Endodermal cell (in vitro differentiated cells): ENCODE results near the gene STOX2. TPM values are rescaled to one million over a fixed set of nuclear protein-coding genes. Genes with fewer than 3 reads are reported as not detected.

Experiments
- DNase-seq: peaks from one replicate; pipeline ENCODE4 v3.0.0-alpha.2; 2017
- H3K27ac ChIP-seq: 2 replicates; pipeline ENCODE4 v1.5.1; 2013; ENCODE audit warnings: mild to moderate bottlenecking, low read depth, low read length, moderate library complexity
- H3K27me3 ChIP-seq: 2 replicates; pipeline ENCODE4 v1.6.1; 2013; ENCODE audit warnings: mild to moderate bottlenecking, low read length, moderate library complexity; ENCODE audit not compliant: insufficient read depth, control insufficient read depth, poor library complexity, severe bottlenecking
- H3K36me3 ChIP-seq: 2 replicates; pipeline ENCODE4 v1.7.0; 2013; ENCODE audit warnings: mild to moderate bottlenecking, low read length, moderate library complexity; ENCODE audit not compliant: control insufficient read depth, insufficient read depth
- H3K4me1 ChIP-seq: one replicate; pipeline ENCODE4 v1.7.0; 2013; ENCODE audit warnings: low read length; ENCODE audit not compliant: control insufficient read depth, insufficient read depth
- H3K4me3 ChIP-seq: 2 replicates; pipeline ENCODE4 v1.5.1; 2013; ENCODE audit warnings: mild to moderate bottlenecking, low read length, moderate library complexity
- H3K9ac ChIP-seq: 2 replicates; pipeline ENCODE4 v1.6.1; 2013; ENCODE audit warnings: mild to moderate bottlenecking, low read length, moderate library complexity; ENCODE audit not compliant: poor library complexity, severe bottlenecking; ENCODE audit errors: extremely low read depth
- H3K9me3 ChIP-seq: 2 replicates; pipeline ENCODE4 v1.6.1; 2013; ENCODE audit warnings: mild to moderate bottlenecking, low read length, moderate library complexity; ENCODE audit not compliant: control insufficient read depth
- H3K27ac Mint-ChIP-seq: 2 replicates; pipeline ENCODE4 v1.8.0; 2020; ENCODE audit warnings: mixed read lengths
- H3K27me3 Mint-ChIP-seq: 2 replicates; pipeline ENCODE4 v1.8.0; 2021; ENCODE audit warnings: mild to moderate bottlenecking, mixed read lengths; ENCODE audit not compliant: insufficient read depth
- H3K36me3 Mint-ChIP-seq: 2 replicates; pipeline ENCODE4 v1.8.0; 2020; ENCODE audit warnings: low read depth, mixed read lengths
- H3K4me1 Mint-ChIP-seq: 2 replicates; pipeline ENCODE4 v1.8.0; 2020; ENCODE audit warnings: mixed read lengths
- H3K4me3 Mint-ChIP-seq: 2 replicates; pipeline ENCODE4 v1.8.0; 2020; ENCODE audit warnings: mild to moderate bottlenecking, moderate library complexity, mixed read lengths
- H3K9me3 Mint-ChIP-seq: 2 replicates; pipeline ENCODE4 v1.8.0; 2020; ENCODE audit warnings: mild to moderate bottlenecking, mixed read lengths
- WGBS, 2 experiments: methylation state at CpG; one replicate each; pipeline versions ENCODE4 v1.1.5 to v1.1.7; 2013; ENCODE audit warnings: missing lambda C conversion rate in 2 of 2, mixed read lengths in 1 of 2; ENCODE audit not compliant: insufficient coverage in 1 of 2, insufficient read length in 1 of 2; 5-methylcytosine and 5-hydroxymethylcytosine counted together
- total RNA-seq, 2 donors: library from RNA; stranded (reverse); fragmentation: NEBNext Ultra II Directional in 1 of 2; extraction: Animal tissue kit (Norgen Biotek cat#: 25700) in 1 of 2; gene quantifications; 2 replicates in 1 of 2; 3 replicates in 1 of 2; pipeline ENCODE4 v1.2.1, GENCODE V29; 2021
- TF ChIP-seq, protein P1 (sequence below): fragments of 200-600 bp; sonication (generic); conservative IDR thresholded peaks from 2 replicates; pipeline ENCODE4 v1.5.0; 2021; ENCODE audit warnings: antibody characterized with exemption, mild to moderate bottlenecking

STOX2 gene
- total RNA-seq, 2 donors from 2014 or later = 8.5 to 13.1 TPM

DNA sequence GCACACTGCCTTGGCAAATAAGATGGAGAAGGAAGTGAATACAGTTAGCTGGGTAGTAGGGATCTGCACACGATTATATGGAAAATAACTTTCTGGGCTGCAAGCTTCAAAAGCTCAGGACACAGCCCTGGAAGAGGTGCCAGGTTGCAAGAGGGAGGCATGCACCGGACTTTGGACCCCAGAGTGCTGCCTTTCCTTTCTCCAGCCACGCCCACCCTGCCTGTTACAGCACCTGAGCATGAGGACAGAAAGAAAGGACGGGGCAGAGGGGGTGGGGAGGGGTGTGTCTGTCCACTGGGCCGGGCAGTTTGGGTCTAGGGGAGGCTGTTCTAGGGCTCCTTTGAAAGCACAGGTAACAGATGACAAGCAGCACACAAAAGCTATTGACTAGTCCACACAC is 159.8 kb downstream of the STOX2 start:
- Histone ChIP-seq H3K27me3 (no peaks in the 10 kb centered on the region), H3K36me3 (no peaks in the 10 kb centered on the region), H3K9me3 (no peaks in the 10 kb centered on the region), H3K9ac (no peak overlapping the region), H3K27ac (no peak overlapping the region), H3K4me3 (no peak overlapping the region), H3K4me1 (no peaks in the 10 kb centered on the region)
- TF ChIP-seq, protein P1, sequence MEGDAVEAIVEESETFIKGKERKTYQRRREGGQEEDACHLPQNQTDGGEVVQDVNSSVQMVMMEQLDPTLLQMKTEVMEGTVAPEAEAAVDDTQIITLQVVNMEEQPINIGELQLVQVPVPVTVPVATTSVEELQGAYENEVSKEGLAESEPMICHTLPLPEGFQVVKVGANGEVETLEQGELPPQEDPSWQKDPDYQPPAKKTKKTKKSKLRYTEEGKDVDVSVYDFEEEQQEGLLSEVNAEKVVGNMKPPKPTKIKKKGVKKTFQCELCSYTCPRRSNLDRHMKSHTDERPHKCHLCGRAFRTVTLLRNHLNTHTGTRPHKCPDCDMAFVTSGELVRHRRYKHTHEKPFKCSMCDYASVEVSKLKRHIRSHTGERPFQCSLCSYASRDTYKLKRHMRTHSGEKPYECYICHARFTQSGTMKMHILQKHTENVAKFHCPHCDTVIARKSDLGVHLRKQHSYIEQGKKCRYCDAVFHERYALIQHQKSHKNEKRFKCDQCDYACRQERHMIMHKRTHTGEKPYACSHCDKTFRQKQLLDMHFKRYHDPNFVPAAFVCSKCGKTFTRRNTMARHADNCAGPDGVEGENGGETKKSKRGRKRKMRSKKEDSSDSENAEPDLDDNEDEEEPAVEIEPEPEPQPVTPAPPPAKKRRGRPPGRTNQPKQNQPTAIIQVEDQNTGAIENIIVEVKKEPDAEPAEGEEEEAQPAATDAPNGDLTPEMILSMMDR = no peak
- Mint-ChIP-seq H3K4me1 (peaks cover 6% of the 10 kb centered on the region), H3K9me3 (no peaks in the 10 kb centered on the region), H3K36me3 (no peaks in the 10 kb centered on the region), H3K27ac (no peak overlapping the region), H3K4me3 (no peak overlapping the region), H3K27me3 (peaks cover 1% of the 10 kb centered on the region)
- no peak for DNase-seq
- WGBS, 2 experiments = 85 to 93% methylated on average over 2 to 5 of the region's 5 CpGs

DNA sequence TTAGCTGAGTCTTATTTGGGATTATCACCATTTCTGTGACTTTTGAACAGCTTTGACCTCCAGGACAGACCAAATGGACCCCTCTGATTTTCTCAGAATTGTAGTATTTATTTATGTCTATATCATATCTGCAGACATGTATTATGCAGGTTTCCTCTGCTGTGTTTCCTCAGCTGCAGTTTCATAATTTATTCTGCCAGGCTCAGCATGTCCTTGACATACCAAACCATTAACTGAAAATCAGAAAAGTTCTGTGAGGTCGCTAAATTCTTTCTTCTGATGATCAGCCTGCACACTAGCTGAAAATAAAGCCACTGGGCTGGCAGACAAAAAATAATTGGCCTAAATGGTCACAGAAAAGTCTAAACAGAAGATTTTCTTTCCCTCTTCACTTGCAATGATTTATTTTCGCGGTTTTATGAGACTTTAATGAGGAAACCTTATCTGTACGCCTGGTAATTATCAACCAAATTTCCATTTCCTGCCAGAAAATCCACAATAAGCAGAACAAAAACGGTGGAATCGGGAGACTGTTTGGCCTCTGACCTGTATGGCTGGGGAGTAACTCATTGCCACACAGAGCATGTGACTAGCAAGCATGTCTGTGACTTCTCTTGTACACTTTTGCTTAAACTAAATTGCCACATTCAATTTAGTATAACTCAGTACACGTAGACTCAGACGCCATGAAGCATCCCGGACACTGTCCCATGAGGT is 161.6 kb downstream of the STOX2 start:
- WGBS, 2 experiments = 94 to 96% methylated on average over 7 to 9 of the region's 9 CpGs
- H3K4me1 Mint-ChIP-seq = peaks cover 6% of the 10 kb centered on the region
- Histone ChIP-seq H3K4me1 (no peaks in the 10 kb centered on the region), H3K36me3 (no peaks in the 10 kb centered on the region), H3K4me3 (no peak overlapping the region), H3K9me3 (no peaks in the 10 kb centered on the region), H3K27me3 (no peaks in the 10 kb centered on the region), H3K27ac (no peak overlapping the region), H3K9ac (no peak overlapping the region)
- H3K27me3 Mint-ChIP-seq = peaks cover 1% of the 10 kb centered on the region
- TF ChIP-seq, protein P1 = no peak
- H3K27ac Mint-ChIP-seq = no peak overlapping the region
- H3K9me3 Mint-ChIP-seq = no peaks in the 10 kb centered on the region
- H3K4me3 Mint-ChIP-seq = no peak overlapping the region
- no peaks in the 10 kb centered on the region for H3K36me3 Mint-ChIP-seq
- no peak for DNase-seq

DNA sequence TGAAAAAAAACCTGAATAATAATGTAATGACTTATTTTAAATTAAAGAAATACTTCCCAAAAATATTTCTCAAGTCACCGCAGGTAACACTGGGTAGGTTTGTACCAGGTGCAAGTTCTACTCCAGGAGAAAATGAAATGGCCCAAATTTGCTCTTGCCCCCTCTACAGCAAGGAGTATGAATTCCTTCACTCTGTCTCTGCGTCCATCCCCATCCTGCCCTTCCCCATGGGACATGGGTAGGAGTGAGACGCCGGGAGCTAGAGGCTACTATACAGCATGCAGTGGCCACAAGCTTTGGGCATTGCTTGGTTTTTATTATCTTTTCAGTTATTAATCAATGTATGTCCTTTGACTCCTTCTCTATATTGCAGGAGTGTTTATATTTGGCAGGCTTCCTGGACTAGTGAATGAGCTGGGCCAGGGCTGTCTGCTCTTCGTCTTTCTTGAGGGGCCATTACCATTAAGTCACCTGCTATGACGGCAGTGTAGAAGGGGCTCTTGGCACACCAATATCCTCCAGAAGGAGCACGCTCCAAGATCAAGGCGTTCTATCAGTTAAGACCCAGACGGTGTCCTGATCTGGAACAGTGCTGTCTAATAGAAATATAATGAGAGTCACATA is 162.9 kb downstream of the STOX2 start:
- Histone ChIP-seq H3K27me3 (no peaks in the 10 kb centered on the region), H3K9ac (no peak overlapping the region), H3K4me1 (no peaks in the 10 kb centered on the region), H3K9me3 (no peaks in the 10 kb centered on the region), H3K27ac (no peak overlapping the region), H3K36me3 (no peaks in the 10 kb centered on the region), H3K4me3 (no peak overlapping the region)
- DNase-seq = no peak
- Mint-ChIP-seq H3K4me1 (peaks cover 6% of the 10 kb centered on the region), H3K4me3 (no peak overlapping the region), H3K27ac (no peak overlapping the region), H3K36me3 (no peaks in the 10 kb centered on the region), H3K27me3 (peaks cover 1% of the 10 kb centered on the region), H3K9me3 (no peaks in the 10 kb centered on the region)
- 71 to 83% methylated on average over 5 to 9 of the region's 9 CpGs for WGBS, 2 experiments
- TF ChIP-seq, protein P1 = peak; percentile 26

Other genes starting within 250 kb of the STOX2 start
- gene RWDD4, start 246.1 kb upstream of the STOX2 start, total RNA-seq = 10 to 100 TPM; 20.3 to 23.7 TPM
- 10 to 100 TPM; 38.4 to 49.7 TPM for gene TRAPPC11, start 246.0 kb upstream of the STOX2 start, total RNA-seq